ENCODE measurements around the gene RIN3. TPM values are rescaled to one million over a fixed set of nuclear protein-coding genes. Genes with fewer than 3 reads are reported as not detected.

The RIN3 gene
- total RNA-seq, 1 experiment from 2014 or later = 1.5 TPM

DNA sequence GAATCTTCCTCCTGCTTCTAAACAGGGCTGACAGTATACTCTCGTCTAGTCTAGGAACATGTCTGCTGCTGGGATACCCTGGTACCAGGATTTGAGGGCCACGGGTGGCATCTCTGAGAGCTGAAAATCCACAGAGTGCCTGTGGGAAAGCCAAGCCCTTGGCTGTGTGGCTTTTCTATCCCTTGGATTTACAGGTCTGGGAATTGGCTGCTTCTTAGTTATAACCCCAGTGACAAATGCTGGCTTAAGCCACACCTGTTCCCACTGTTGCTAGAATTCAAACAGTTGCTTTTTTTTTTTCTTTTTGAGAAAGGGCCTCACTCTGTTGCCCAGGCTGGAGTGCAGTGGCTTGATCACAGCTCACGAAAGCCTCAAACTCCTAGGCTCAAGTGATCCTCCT, 14.3 kb upstream of the RIN3 start:
- no peak overlapping the region for H3K4me3 Mint-ChIP-seq
- H3K56ac ChIP-seq (ENCODE audit: insufficient read length, low read depth, low read length) = no peak overlapping the region
- H4K91ac ChIP-seq (ENCODE audit: insufficient read length, low read depth, low read length) = no peak overlapping the region
- no peak for DNase-seq
- H3K4me2 ChIP-seq (ENCODE audit: insufficient read depth, insufficient read length, low read length) = no peak overlapping the region
- no peak overlapping the region for H3T11ph ChIP-seq (ENCODE audit: low read length)
- H4K8ac ChIP-seq (replicated peaks; ENCODE audit: insufficient read length, low read depth, low read length) = no peak overlapping the region
- H2BK120ac ChIP-seq (ENCODE audit: low read depth, low read length, poor library complexity, severe bottlenecking) = no peak overlapping the region
- no peak overlapping the region for H3K18ac ChIP-seq (ENCODE audit: insufficient read length, low read depth, low read length)
- 0 out of 5 replicates have a peak, but pooled peaks cover 0 to 2% of the 10 kb centered on the region in 2 experiments for H3K9me3 Mint-ChIP-seq
- H3K9ac ChIP-seq (ENCODE audit: extremely low read depth, insufficient read length, low read length) = no peak overlapping the region
- no peaks in the 10 kb centered on the region for H3K23me2 ChIP-seq (ENCODE audit: insufficient read length, low read depth, low read length, poor library complexity, severe bottlenecking)
- no peak overlapping the region for H3K27ac ChIP-seq (ENCODE audit: insufficient read length, low read depth, low read length)
- H3K79me2 ChIP-seq (ENCODE audit: insufficient read depth, low read length) = no peaks in the 10 kb centered on the region
- H2BK20ac ChIP-seq (ENCODE audit: low read depth, low read length, poor library complexity, severe bottlenecking) = no peak overlapping the region
- H2AK5ac ChIP-seq (ENCODE audit: insufficient read length, low read length) = no peak overlapping the region
- H3K27me3 Mint-ChIP-seq (ENCODE audit: low read depth) = peaks cover 6% of the 10 kb centered on the region
- no peaks in the 10 kb centered on the region for H4K20me1 ChIP-seq (ENCODE audit: control insufficient read depth, insufficient read depth, insufficient read length)
- no peak overlapping the region for H3K4ac ChIP-seq (ENCODE audit: low read depth, low read length)
- H3K36me3 Mint-ChIP-seq (ENCODE audit: insufficient read depth in 1 of 3, low read depth in 3 of 3) = no peaks in the 10 kb centered on the region
- no peak overlapping the region for H3K14ac ChIP-seq (ENCODE audit: insufficient read depth, low read length)
- H2BK12ac ChIP-seq (ENCODE audit: insufficient read length, low read depth, low read length) = no peak overlapping the region
- no peak overlapping the region for H2BK15ac ChIP-seq (ENCODE audit: low read depth, low read length)
- H3K27ac Mint-ChIP-seq = no peak overlapping the region
- no peak overlapping the region for H2BK5ac ChIP-seq (ENCODE audit: insufficient read length, low read length)
- TF ChIP-seq, protein P1, sequence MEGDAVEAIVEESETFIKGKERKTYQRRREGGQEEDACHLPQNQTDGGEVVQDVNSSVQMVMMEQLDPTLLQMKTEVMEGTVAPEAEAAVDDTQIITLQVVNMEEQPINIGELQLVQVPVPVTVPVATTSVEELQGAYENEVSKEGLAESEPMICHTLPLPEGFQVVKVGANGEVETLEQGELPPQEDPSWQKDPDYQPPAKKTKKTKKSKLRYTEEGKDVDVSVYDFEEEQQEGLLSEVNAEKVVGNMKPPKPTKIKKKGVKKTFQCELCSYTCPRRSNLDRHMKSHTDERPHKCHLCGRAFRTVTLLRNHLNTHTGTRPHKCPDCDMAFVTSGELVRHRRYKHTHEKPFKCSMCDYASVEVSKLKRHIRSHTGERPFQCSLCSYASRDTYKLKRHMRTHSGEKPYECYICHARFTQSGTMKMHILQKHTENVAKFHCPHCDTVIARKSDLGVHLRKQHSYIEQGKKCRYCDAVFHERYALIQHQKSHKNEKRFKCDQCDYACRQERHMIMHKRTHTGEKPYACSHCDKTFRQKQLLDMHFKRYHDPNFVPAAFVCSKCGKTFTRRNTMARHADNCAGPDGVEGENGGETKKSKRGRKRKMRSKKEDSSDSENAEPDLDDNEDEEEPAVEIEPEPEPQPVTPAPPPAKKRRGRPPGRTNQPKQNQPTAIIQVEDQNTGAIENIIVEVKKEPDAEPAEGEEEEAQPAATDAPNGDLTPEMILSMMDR (conservative IDR thresholded peaks at IDR 0.05) = no peak
- H2AFZ ChIP-seq (ENCODE audit: low read length) = no peak overlapping the region
- no peaks in the 10 kb centered on the region for H3K9me3 ChIP-seq (ENCODE audit: control insufficient read depth, low read depth, low read length)
- no CpG with 5 or more reads among the region's 3 CpGs for WGBS (ENCODE audit: extremely low coverage, insufficient read length, low lambda C conversion rate)
- H3K79me1 ChIP-seq (ENCODE audit: insufficient read depth, low read depth, low read length, poor library complexity, severe bottlenecking) = no peaks in the 10 kb centered on the region
- H3K23ac ChIP-seq (ENCODE audit: insufficient read length, low read depth, low read length) = no peak overlapping the region
- peaks cover 20 to 25% of the 10 kb centered on the region in 2 experiments for H3K4me1 Mint-ChIP-seq
- no peak overlapping the region for H4K5ac ChIP-seq (ENCODE audit: insufficient read length, low read depth, low read length)
- H3K27me3 ChIP-seq (ENCODE audit: insufficient read depth, low read length) = no peaks in the 10 kb centered on the region
- H3K4me1 ChIP-seq (ENCODE audit: insufficient read depth, low read length) = no peaks in the 10 kb centered on the region; the same call in 1 of the 2 replicates
